Measurements from ENCODE around the gene CRAT. TPM values are rescaled to one million over a fixed set of nuclear protein-coding genes. Genes with fewer than 3 reads are reported as not detected.

The CRAT gene
- total RNA-seq, 2 experiments from 2014 or later = 16.0 to 16.4 TPM

- POLR2A ChIA-PET = interaction anchor here (0.5 to 1.0 kb wide), 3 partner anchors 17 to 598 kb away, joined by 3 to 5 read pairs (median 3); no protein-coding TSS in a partner anchor
- H3K4me3 Mint-ChIP-seq = no peak overlapping the region
These were observed 42.5 kb downstream of the CRAT start for GRCh38 chr9:129068110-129068509.

GRCh38 chr9:129064499-129064908, 46.1 kb downstream of the CRAT start:
- ChIA-PET POLR2A (no interaction called here), CTCF (no interaction called here)
- H3K27ac Mint-ChIP-seq = no peak overlapping the region
- peaks cover 10% of the 10 kb centered on the region for H3K36me3 Mint-ChIP-seq
- H3K4me1 Mint-ChIP-seq (ENCODE audit: low read depth) = peaks cover 7% of the 10 kb centered on the region
- H3K27me3 Mint-ChIP-seq = no peaks in the 10 kb centered on the region
- H3K4me3 Mint-ChIP-seq = no peak overlapping the region
- no peaks in the 10 kb centered on the region for H3K9me3 Mint-ChIP-seq
- intact Hi-C loops (cut with micrococcal nuclease) = no loop called here
- no peak for DNase-seq

More at GRCh38 chr9:129068110-129068509, 42.5 kb downstream of the CRAT start:
- Mint-ChIP-seq H3K9me3 (no peaks in the 10 kb centered on the region), H3K27me3 (no peaks in the 10 kb centered on the region), H3K27ac (no peak overlapping the region), H3K4me1 (ENCODE audit: low read depth) (peaks cover 9% of the 10 kb centered on the region), H3K36me3 (peaks cover 6% of the 10 kb centered on the region)
- intact Hi-C loops (cut with micrococcal nuclease) = no loop called here
- CTCF ChIA-PET = no interaction called here
- no peak for DNase-seq

GRCh38 chr9:129063061-129063460, 47.5 kb downstream of the CRAT start:
- Mint-ChIP-seq H3K4me1 (ENCODE audit: low read depth) (no peaks in the 10 kb centered on the region), H3K36me3 (peaks cover 13% of the 10 kb centered on the region), H3K27me3 (no peaks in the 10 kb centered on the region), H3K9me3 (no peaks in the 10 kb centered on the region), H3K4me3 (no peak overlapping the region), H3K27ac (no peak overlapping the region)
- intact Hi-C loops (cut with micrococcal nuclease) = no loop called here
- ChIA-PET POLR2A (no interaction called here), CTCF (no interaction called here)
- DNase-seq = no peak

GRCh38 chr9:129060991-129061390, 49.6 kb downstream of the CRAT start:
- Mint-ChIP-seq H3K36me3 (peaks cover 13% of the 10 kb centered on the region), H3K27ac (no peak overlapping the region), H3K4me3 (no peak overlapping the region), H3K9me3 (no peaks in the 10 kb centered on the region), H3K27me3 (no peaks in the 10 kb centered on the region), H3K4me1 (ENCODE audit: low read depth) (no peaks in the 10 kb centered on the region)
- intact Hi-C loops (cut with micrococcal nuclease) = no loop called here
- no peak for DNase-seq
- POLR2A ChIA-PET = no interaction called here
- CTCF ChIA-PET = no interaction called here

- CTCF ChIA-PET = no interaction called here
- intact Hi-C loops (cut with micrococcal nuclease) = no loop called here
- DNase-seq = no peak
- no peaks in the 10 kb centered on the region for H3K4me1 Mint-ChIP-seq (ENCODE audit: low read depth)
- H3K4me3 Mint-ChIP-seq = no peak overlapping the region
- POLR2A ChIA-PET = no interaction called here
- H3K36me3 Mint-ChIP-seq = peaks cover 13% of the 10 kb centered on the region
- H3K27ac Mint-ChIP-seq = no peak overlapping the region
- no peaks in the 10 kb centered on the region for H3K27me3 Mint-ChIP-seq
- no peaks in the 10 kb centered on the region for H3K9me3 Mint-ChIP-seq
These were observed 50.5 kb downstream of the CRAT start for GRCh38 chr9:129059796-129060785.

GRCh38 chr9:129058965-129059795, 51.4 kb downstream of the CRAT start:
- Mint-ChIP-seq H3K36me3 (peaks cover 13% of the 10 kb centered on the region), H3K27ac (no peak overlapping the region), H3K4me1 (ENCODE audit: low read depth) (no peaks in the 10 kb centered on the region), H3K27me3 (no peaks in the 10 kb centered on the region), H3K4me3 (no peak overlapping the region), H3K9me3 (no peaks in the 10 kb centered on the region)
- ChIA-PET POLR2A (no interaction called here), CTCF (no interaction called here)
- no peak for DNase-seq
- intact Hi-C loops (cut with micrococcal nuclease) = no loop called here

GRCh38 chr9:129054163-129054851, 56.3 kb downstream of the CRAT start:
- peaks cover 5% of the 10 kb centered on the region for H3K36me3 Mint-ChIP-seq
- no peak overlapping the region for H3K4me3 Mint-ChIP-seq
- DNase-seq = no peak
- no peaks in the 10 kb centered on the region for H3K27me3 Mint-ChIP-seq
- no peak overlapping the region for H3K27ac Mint-ChIP-seq
- H3K9me3 Mint-ChIP-seq = no peaks in the 10 kb centered on the region
- H3K4me1 Mint-ChIP-seq (ENCODE audit: low read depth) = no peaks in the 10 kb centered on the region
- ChIA-PET CTCF (no interaction called here), POLR2A (no interaction called here)
- intact Hi-C loops (cut with micrococcal nuclease) = no loop called here

- intact Hi-C loops (cut with micrococcal nuclease) = no loop called here
- Mint-ChIP-seq H3K9me3 (no peaks in the 10 kb centered on the region), H3K4me3 (no peak overlapping the region), H3K27me3 (no peaks in the 10 kb centered on the region), H3K27ac (no peak overlapping the region), H3K4me1 (ENCODE audit: low read depth) (no peaks in the 10 kb centered on the region), H3K36me3 (peaks cover 6% of the 10 kb centered on the region)
- no peak for DNase-seq
- ChIA-PET POLR2A (no interaction called here), CTCF (no interaction called here)
These were observed 57.6 kb downstream of the CRAT start for GRCh38 chr9:129053020-129053419.

GRCh38 chr9:129052592-129052991, 58.0 kb downstream of the CRAT start:
- Mint-ChIP-seq H3K27me3 (no peaks in the 10 kb centered on the region), H3K36me3 (peaks cover 6% of the 10 kb centered on the region), H3K27ac (no peak overlapping the region), H3K4me3 (no peak overlapping the region), H3K4me1 (ENCODE audit: low read depth) (no peaks in the 10 kb centered on the region), H3K9me3 (no peaks in the 10 kb centered on the region)
- ChIA-PET POLR2A (no interaction called here), CTCF (no interaction called here)
- intact Hi-C loops (cut with micrococcal nuclease) = no loop called here
- no peak for DNase-seq

Other genes starting within 250 kb of the CRAT start
- 10 to 100 TPM; 15.9 to 18.1 TPM for gene KYAT1, start 228.8 kb downstream of the CRAT start, total RNA-seq
- gene LRRC8A, start 228.7 kb downstream of the CRAT start, total RNA-seq = 10 to 100 TPM; 18.0 to 18.7 TPM
- gene PHYHD1, start 189.8 kb downstream of the CRAT start, total RNA-seq = under 1 TPM; 0.34 to 0.88 TPM
- 1 to 10 TPM; 5.7 to 6.7 TPM for gene DOLK, start 163.2 kb downstream of the CRAT start, total RNA-seq
- 100 to 1,000 TPM; 121 to 124 TPM for gene NUP188, start 163.1 kb downstream of the CRAT start, total RNA-seq
- gene SH3GLB2, start 82.5 kb downstream of the CRAT start, total RNA-seq = 10 to 100 TPM; 59.5 to 62.3 TPM
- 10 to 100 TPM; 26.1 to 26.5 TPM for gene MIGA2, start 74.2 kb downstream of the CRAT start, total RNA-seq
- gene DOLPP1, start 29.7 kb downstream of the CRAT start, total RNA-seq = 10 to 100 TPM; 13.9 to 15.3 TPM
- gene PTPA, start 622 bp upstream of the CRAT start, total RNA-seq = 10 to 100 TPM; 74.6 to 76.3 TPM
- 1 to 10 TPM; 1.3 to 1.5 TPM for gene IER5L, start 67.5 kb upstream of the CRAT start, total RNA-seq

Data from activated CD4-positive, alpha-beta memory T cell treated with anti-CD3 and anti-CD28 coated beads for 36 hours (primary cell).